NCI-H774 (cell line): Measurements from ENCODE around the gene ZNF415.
"Not testable (repeated sequence)": the region's sequence is repeated elsewhere in the genome, so short reads cannot be mapped to it uniquely, and the experiment has no call there.

ENCODE experiments used
- DNase-seq: peaks from one replicate; lab custom pipeline; 2025; lab: John Stamatoyannopoulos, UW

ZNF415 gene

DNA sequence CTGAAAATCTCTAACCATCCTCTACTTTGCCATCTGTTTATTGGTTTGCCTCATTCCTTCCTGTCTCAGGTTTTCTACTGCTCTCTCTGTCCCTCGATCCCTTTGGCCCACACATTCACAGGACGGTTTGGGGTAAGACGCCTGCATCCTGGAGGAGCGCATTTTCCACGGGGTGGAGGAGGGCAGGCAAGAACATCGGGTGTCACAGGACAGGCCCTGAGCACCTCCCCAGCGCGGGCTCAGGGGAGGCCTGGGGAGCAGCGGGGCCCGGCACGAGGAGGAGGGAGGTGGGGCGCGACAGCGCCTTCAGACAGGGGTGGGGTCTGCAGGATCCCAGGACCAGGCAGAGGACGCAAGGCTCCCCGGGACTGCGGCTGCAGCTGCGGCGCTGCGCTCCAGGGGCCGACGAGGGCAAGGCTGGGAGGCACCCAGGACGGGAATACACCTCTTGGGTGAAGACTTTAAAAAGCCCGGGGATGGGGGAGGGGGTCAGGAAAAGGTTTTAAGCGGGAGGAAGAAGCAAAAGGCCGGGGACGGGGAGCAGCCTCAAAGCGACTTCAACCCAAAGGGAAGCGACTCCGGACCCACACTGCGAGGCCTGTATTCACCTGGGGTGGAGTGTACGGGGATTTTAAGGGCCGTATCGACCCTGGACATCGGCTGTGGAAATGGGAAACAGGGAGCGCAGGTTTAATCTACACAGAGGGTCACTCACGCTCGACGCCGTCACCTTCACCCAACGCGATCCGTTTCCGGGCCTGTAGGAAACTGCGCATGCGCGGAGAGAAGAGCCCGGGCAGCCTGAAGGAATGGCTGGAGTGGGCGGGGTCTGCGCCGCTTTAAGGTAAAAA lies at the start of gene ZNF415:
Gene ZNF415 (minus strand): TSS at position 770 of the 851 bp plus-strand sequence. CDS start 10,234 bp downstream, outside the sequence.
- no peak for DNase-seq

DNA sequence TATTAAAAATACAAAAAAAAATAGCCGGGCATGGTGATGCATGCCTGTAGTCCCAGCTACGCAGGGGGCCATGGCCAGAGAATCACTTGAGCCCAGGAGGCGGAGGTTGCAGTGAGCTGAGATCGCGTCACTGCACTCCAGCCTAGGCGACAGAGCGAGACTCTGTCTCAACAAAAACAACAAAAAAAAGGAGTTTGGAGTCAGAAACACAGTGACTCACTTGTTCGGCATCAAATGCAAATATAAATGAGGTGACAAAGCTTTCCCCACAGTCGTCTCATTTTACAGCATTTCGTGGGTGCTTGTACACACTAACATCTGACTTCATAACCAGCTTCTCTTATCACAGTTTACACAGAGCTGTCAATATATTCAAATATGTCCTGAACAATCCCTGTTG lies 49.5 kb upstream of the ZNF415 start:
- no peak for DNase-seq

DNA sequence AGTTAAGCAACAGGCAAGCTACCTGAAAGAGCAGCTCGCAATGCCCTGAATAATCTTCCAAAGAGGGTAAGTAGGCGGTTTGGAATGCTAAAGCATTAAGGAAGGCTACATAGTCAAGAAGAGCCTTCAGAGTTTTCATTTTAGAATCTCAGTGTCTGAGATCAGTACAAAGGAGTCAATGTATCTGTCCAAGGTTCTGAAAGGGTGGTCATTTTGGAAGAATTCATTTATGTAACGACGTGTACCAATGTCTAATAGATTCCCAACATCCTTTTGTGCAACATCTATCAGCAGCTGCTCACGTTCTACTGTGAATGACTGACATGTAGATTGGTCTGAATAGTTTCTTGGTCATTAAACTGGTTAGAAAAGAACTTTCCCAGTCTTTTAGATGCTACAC lies 45.3 kb upstream of the ZNF415 start:
- no peak for DNase-seq

DNA sequence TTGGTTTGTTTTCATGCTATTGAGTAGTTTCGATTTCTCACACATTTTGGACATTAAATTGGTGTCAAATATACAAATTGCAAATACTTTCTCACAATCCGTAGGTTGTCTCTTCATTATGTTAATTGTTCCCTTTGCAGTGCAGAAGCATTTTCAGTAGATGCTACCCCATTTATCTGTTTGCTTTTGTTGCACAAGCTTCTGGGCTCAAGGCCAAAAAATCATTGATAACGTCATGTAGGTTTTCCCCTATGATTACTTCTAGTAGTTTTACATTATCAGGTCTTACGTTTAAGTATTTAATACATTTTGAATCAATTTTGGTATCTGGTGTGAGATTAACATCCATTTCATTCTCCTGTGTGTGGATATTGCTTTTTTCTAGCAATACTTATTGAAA lies 40.2 kb upstream of the ZNF415 start:
- no peak for DNase-seq

DNA sequence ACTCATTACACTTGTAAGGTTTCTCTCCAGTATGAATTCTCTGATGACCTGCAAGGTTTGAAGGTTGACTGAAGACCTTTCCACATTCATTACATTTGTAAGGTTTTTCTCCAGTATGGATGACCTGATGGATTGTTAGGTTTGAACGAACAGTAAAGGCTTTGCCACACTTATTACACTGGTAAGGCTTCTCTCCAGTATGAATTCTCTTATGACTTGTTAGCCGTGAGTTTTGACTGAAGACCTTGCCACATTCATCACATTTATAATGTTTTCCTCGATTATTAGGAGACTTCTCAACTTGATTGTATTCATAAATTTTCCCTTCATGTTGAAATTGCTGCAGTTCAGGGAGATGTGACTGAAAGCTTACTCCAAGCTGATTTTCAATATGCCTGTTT lies 33.0 kb upstream of the ZNF415 start:
- DNase-seq: no peak

DNA sequence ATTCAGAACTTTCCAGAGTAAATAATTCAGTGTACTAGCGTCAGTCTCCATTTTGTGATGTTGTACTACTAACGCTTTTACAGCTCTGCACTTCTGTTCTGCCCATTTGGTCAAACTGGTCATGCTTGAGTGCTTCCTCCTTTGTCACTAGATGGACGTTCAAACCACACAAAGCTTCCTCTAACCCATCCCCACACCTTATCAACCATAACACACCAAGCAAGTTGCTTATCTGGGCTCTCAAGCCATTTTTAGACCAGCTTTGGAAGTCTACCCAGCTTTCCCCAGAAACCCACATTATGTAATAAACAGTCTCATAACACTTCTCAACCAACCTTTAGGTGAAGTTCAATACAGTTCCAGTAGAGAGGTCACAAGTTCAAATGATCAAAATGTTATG lies 28.4 kb upstream of the ZNF415 start:
- no peak for DNase-seq

DNA sequence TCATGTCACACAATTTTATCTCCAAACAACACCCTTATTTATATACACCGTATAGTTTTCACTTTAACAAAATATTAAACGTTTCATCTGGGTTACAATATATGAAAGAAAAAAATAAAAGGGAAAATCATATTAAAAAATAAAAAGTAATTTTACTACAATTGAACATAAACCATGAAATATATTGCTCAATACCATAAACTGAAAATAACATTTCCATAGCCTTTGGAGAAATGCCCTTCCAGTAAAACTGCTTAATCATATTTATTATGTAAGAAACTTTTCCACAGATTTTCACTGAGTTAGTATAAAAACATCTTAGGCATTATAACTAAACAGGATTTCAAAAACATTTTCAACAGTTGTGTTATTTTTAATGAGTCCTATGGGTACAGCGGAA lies 27.6 kb upstream of the ZNF415 start:
- no peak for DNase-seq

DNA sequence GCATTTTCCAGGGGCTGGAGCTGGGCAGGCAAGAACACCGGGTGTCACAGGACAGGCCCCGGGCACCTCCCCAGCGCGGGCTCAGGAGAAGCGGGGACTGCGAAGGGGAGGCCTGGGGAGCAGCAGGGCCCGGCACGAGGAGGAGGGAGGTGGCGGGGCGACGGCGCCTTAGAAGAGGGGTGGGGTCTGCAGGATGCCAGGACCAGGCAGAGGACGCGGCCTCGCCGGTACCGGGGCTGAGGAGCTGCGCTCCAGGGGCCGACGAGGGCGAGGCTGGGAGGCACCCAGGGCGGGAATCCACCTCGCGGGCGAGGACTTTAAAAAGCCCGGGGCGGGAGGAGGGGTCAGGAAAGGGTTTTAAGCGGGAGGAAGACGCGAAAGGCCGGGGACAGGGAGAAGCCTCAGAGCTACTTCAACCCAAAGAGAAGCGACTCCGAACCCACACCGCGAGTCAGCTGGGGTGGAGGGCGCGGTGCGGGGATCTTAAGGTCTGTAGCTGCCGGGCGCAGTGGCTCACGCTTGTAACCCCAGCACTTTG lies 25.5 kb upstream of the ZNF415 start:
- DNase-seq: no peak

DNA sequence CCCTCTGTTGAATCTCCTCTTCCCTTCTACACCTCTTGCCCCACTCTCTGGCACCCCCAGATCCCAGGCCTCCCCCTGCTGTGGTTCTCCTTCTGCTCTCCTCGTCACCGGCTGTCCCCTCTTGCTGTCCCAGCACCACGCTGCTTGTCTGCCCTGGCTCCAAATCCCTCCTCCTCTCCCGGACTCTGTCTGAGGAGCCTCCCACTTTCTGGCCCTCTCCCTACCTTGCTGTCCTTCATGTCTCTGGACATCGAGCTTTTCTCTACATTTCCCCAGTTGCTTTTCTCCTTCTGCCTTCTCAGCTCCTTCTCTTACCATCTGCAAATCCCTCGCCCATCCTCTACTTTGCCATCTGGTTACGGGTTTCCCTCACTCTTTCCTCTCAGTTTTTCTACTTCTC lies 24.9 kb upstream of the ZNF415 start:
- DNase-seq: no peak

DNA sequence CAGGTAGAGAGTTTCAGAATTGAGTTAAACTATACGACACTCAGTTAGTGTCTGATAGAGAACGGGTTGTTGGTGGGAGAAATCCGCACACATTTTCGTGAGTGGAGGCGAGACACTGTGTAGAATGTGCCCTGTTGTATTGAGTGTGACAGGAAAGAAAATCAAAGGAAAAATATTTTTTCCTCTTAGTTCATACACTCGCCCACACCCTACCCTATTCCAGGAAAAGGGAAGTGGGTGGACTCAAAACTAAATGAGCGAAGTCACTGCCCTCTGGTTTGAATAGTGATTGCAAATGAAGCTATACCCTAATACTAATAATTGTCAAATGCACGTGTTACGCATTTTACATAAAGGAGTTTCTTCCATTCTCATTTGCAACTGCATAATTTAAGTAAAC lies 24.1 kb upstream of the ZNF415 start:
- no peak for DNase-seq

DNA sequence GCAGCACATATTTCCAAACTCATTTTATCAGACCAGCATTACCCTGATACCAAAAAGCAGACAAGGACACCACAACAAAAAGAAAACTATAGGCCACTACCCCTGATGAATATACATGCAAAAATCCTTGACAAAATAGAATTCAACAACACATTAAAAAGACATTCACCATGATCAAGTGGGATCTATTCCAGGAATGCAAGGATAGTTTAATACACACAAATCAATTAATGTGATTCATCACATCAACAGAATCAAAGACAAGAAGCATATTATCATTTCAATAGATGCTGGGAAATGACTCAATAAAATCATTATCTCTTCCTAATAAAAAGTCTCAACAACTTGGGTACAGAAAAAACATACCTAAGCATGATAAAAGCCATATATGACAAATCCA lies 14.9 kb upstream of the ZNF415 start:
- no peak for DNase-seq

DNA sequence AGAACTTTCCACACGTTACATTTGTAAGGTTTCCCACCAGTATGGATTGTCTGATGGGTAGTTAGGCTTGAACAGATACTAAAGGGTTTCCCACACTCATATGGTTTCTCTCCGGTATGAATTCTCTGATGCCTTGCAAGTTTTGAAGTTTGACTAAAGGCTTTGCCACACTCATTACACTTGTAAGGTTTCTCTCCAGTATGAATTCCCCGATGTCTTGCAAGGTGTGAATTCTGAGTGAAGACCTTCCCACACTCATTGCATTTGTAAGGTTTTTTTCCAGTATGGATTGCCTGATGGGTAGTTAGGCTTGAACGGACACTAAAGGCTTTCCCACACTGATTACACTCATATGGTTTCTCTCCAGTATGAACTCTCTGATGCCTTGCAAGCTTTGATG lies 7.6 kb upstream of the ZNF415 start:
- no peak for DNase-seq

DNA sequence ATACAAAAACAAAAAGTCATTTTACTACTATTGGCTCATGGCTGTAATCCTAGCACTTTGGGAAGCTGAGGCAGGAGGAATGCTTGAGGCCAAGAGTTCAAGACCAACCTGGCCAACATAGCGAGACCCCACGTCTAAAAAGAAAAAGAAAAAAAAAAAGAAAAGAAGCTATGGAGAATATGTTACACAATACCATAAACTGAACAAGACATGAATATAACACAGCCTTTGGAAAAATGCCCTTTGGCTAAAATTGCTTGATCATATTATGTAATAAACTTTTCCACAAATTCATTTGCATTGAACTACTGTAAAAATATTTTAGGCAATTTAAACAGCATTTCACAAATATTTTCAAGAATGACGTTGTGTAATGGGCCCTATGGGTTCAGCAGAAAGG lies 3.7 kb upstream of the ZNF415 start:
- no peak for DNase-seq

DNA sequence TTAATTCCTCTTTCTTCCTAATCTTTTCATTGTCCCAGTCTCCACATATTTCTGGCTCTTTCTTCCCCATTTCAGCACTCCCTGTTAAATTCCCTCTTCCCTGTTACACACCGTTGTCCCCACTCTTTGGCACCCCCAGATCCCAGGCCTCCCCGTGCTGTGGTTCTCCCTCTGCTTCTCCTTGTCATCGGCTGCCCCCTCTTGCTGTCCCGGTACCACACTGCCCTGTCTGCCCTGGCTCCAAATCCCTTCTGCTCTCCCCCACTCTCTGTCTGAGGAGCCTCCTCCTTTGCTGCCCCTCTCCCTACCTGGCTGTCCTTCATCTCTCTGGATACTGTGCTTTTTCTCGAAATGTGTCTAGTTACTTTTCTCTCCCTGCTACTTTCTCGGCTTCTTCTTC lies 983 bp downstream of the ZNF415 start:
- DNase-seq: no peak

DNA sequence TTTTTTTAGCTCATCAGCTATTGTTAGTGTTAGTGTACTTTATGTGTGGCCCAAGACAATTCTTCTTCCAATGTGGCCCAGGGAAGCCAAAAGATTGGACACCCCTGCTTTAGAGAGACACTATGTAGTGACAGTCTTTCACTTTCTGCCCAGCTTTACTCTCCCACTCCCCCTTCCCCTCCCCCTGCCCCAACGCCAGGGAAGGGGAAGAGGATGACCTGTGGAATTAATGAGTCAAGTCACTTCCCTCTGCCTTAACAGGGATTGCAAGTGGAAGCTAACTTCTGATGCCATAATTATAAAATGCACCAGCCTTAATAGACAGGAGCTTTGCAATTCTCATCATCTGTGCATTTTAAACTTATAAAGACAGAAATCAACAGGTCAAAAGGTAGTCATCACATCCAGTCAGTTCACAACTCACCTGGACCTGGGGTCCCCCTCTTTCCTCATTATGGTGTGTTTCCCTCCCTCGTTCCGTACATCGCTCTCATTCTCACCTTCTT lies 1.6 kb downstream of the ZNF415 start:
- DNase-seq: no peak

DNA sequence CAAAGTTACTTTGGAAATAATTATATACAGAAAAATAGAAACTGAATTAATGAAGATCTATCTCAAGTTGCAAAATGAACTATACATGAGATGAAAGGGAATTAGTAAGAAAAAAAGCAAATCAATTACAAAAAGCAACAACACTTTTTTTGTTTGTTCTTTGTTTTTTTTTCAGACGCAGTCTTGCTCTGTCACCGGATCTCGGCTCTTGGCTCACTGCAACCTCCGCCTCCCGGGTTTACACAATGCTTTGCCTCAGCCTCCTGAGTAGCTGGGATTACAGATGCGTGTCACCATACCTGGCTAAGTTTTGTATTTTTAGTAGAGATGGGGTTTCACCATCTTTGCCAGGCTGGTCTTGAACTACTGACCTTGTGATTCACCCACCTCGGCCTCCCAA lies 2.2 kb downstream of the ZNF415 start:
- DNase-seq: no peak

DNA sequence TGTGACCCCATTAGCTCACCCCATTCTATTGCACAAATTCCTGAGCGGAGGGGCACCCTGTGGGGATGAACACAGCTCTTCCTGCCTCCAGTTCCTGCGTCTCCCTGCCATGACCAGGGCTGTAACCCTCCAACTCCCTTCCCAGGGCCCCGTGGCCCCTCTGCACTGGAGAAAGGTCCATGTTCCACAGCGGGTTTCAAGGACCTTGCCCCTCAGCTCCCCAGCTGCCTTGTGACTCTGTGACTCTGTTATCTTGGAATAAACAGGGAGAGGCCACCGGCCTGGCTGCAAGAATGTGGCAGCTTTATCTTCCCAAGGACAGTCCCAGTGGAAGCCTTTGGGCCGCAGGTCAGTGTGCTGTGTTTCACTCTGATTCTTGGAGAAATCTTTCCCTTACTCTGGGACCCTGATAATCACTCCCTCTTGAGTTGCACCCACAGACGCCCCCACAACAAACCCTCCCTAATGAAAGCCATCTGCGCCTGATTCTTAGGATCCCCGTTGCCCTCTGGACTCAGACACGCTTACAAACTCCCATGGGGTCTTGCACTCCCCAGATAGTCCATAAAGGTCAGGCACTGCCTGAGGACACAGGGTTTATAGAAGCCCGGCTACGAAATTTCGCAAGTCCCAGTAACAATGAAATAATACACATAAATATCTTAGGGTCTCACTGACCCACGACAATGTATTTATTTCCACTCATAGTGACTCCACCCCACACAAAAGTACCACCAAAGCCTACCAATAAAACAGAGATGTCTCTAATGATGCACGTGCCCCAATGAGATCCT lies 5.8 kb downstream of the ZNF415 start:
- DNase-seq: not testable (repeated sequence)

DNA sequence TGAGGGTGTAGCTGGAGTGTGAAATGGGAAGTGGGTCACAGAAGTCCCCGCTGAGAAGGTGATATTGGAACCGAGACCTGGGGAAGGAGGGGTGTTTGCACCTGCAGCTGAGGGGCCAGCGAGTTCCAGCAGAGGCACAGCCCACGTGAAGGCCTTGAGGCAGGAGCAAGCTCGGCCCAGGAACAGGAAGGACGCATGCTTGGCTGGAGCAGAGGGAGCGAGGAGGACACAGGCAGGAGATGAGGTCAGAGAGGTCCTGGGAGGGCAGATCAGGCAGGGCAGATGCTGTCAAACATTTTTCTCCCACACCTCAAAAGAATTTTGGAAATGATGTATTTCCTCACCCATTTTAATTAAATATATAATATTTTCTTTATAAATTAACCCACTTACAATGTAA lies 9.3 kb downstream of the ZNF415 start:
- DNase-seq: no peak

DNA sequence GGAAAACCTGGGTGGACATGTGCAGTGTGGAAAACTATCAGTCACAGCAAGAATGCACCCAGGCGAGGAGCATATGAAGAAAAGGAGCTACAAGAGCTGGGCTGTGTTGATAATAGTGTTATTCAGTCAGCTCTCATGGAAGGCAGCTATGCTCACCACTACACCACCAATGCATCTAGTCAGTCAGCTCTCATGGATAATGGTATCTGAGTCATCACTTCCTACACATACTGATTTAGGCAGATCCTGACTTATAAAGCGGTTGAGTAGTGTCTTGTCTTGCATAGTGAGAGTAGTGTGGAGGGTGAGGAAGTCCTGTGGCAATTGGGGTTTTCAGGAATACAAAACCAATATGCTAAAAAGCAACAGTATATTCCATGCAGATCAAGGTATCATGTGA lies 20.4 kb downstream of the ZNF415 start:
- no peak for DNase-seq

DNA sequence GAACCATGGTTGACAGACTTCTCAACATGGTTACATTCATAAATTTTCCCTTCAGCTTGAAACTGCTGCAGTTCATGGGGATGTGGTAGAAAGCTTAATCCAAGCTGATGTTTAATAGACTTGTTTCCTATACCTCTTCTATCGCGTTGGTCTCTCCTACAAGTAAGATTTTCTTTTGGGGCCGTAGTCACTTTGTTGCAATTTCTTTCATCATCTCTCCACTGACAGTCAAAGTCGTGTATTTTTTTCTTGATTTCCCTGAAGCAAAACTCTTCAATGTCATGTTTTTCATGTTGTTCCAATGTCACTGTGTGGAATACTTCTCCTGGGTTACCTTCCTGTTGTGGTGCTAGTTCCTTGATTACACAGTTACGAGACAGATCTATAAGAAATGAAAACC lies 23.2 kb downstream of the ZNF415 start:
- DNase-seq: no peak

DNA sequence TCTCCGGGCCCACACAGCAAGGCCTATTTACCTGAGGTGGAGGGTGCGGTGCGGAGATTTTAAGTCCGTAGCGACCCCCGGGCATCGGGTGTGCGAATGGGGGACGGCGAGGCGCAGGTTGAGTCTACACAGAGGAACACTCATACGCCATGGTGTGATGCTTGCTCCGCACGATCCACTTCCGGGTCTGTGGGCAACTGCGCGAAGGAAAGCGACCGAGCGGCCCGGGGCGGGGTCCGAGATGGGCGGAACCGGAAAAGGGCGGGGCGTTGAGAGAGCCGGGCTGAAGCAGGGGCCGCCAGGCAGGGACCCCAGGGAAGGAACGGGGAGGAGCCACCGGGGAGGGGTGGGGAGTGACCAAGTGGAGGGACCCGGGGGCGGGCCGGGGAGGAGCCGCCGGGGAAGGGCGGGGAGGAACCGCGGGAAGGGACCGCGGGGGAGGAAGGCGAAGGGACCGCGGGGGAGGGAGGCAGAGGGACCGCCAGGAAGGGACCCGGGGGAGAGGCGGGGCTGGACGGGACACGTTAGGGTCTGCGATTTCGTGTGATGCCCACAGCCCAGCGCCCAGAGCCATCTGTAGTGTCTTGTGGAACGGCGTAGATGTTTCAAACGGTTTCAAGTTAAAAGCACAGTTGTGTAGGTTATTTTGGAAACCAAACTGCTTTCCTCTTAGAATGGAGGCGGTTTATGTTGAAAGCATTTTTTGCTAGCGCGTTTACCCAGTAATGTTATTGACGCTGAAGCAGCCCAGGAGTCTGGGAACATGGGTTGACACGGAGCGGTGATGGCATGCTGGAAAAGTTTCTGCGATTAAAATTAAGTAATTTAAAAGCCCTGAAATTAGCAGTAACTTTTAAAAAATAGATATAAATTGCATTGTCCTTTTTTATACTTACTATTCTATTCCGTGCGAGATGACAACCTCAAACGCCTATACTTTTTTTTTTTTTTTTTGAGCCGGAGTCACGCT lies 29.2 kb downstream of the ZNF415 start, which contains the start of gene ZNF160:
Gene ZNF160 (minus strand): TSS at position 189 of the 970 bp plus-strand sequence. CDS start 17,146 bp downstream, outside the sequence.
- peak; percentile 95 for DNase-seq
